Astrocyte (in vitro differentiated cells and primary cell): ENCODE data around the gene SMARCD3. TPM values are rescaled to one million over a fixed set of nuclear protein-coding genes. Genes with fewer than 3 reads are reported as not detected.

ENCODE experiments used
- DNase-seq: peaks from one replicate; pipeline ENCODE4 v3.0.0-alpha.2; 2010; ENCODE audit warnings: low read depth
- FAIRE-seq: peaks from 2 replicates; lab custom pipeline; 2011; peaks lifted over from hg19 to GRCh38; lab: Jason Lieb, UNC
- H2AFZ ChIP-seq: 2 replicates; pipeline ENCODE4 v1.6.0; 2012; ENCODE audit warnings: low read depth, low read length, inconsistent platforms
- H3K27ac ChIP-seq: 2 replicates; pipeline ENCODE4 v1.5.1; 2011; ENCODE audit warnings: low read depth, low read length, inconsistent platforms
- H3K27me3 ChIP-seq: 2 replicates; pipeline ENCODE4 v1.6.0; 2011; ENCODE audit warnings: low read length, inconsistent platforms; ENCODE audit not compliant: insufficient read depth
- H3K36me3 ChIP-seq: 2 replicates; pipeline ENCODE4 v1.5.1; 2011; ENCODE audit warnings: low read length, inconsistent platforms; ENCODE audit not compliant: insufficient read depth
- H3K4me1 ChIP-seq: 2 replicates; pipeline ENCODE4 v1.5.1; 2011; ENCODE audit warnings: low read length, inconsistent platforms; ENCODE audit not compliant: insufficient read depth
- H3K4me2 ChIP-seq: 2 replicates; pipeline ENCODE4 v1.6.0; 2012; ENCODE audit warnings: low read length, inconsistent platforms
- H3K4me3 ChIP-seq: 2 replicates; pipeline ENCODE4 v1.5.1; 2011; ENCODE audit warnings: low read depth, mild to moderate bottlenecking, low read length, inconsistent platforms; ENCODE audit not compliant: insufficient read depth
- H3K79me2 ChIP-seq: 2 replicates; pipeline ENCODE4 v1.6.0; 2012; ENCODE audit warnings: mild to moderate bottlenecking, low read length, inconsistent platforms; ENCODE audit not compliant: insufficient read depth
- H3K9ac ChIP-seq: 2 replicates; pipeline ENCODE4 v1.6.0; 2012; ENCODE audit warnings: mild to moderate bottlenecking, low read length, inconsistent platforms
- H3K9me3 ChIP-seq: 2 replicates; pipeline ENCODE4 v1.5.1; 2012; ENCODE audit warnings: low read depth, mild to moderate bottlenecking, low read length, inconsistent platforms; ENCODE audit not compliant: insufficient read depth
- H4K20me1 ChIP-seq: 2 replicates; pipeline ENCODE4 v1.6.0; 2012; ENCODE audit warnings: low read length, inconsistent platforms; ENCODE audit not compliant: insufficient read depth
- H3K27ac Mint-ChIP-seq: one replicate; pipeline ENCODE4 v1.8.0; 2021; ENCODE audit warnings: mild to moderate bottlenecking, mixed read lengths; ENCODE audit not compliant: unreplicated experiment
- H3K27me3 Mint-ChIP-seq: one replicate; pipeline ENCODE4 v1.8.0; 2021; ENCODE audit warnings: low read depth, mixed read lengths; ENCODE audit not compliant: unreplicated experiment
- H3K36me3 Mint-ChIP-seq: one replicate; pipeline ENCODE4 v1.8.0; 2021; ENCODE audit warnings: low read depth, mixed read lengths; ENCODE audit not compliant: unreplicated experiment
- H3K4me1 Mint-ChIP-seq: one replicate; pipeline ENCODE4 v1.8.0; 2021; ENCODE audit warnings: low read depth, mixed read lengths; ENCODE audit not compliant: unreplicated experiment
- H3K4me3 Mint-ChIP-seq: one replicate; pipeline ENCODE4 v1.8.0; 2021; ENCODE audit warnings: mild to moderate bottlenecking, moderate library complexity, mixed read lengths; ENCODE audit not compliant: unreplicated experiment
- H3K9me3 Mint-ChIP-seq: one replicate; pipeline ENCODE4 v1.8.0; 2021; ENCODE audit warnings: mild to moderate bottlenecking, mixed read lengths; ENCODE audit not compliant: unreplicated experiment
- CTCF ChIP-seq: IDR thresholded peaks from 2 replicates; pipeline ENCODE4 v1.5.1; 2011; ENCODE audit warnings: low read depth, mild to moderate bottlenecking, inconsistent platforms, low read length, moderate library complexity; ENCODE audit not compliant: insufficient read depth
- EZH2 ChIP-seq: IDR thresholded peaks from 2 replicates; pipeline ENCODE4 v1.6.1; 2012; ENCODE audit warnings: mild to moderate bottlenecking, low read length, inconsistent platforms; ENCODE audit not compliant: insufficient read depth
- total RNA-seq: library from RNA; stranded (reverse); gene quantifications from 2 replicates; pipeline ENCODE4 v1.2.1, GENCODE V29; 2021

SMARCD3 gene
- total RNA-seq, 1 donor from 2014 or later, result 47.7 TPM

DNA sequence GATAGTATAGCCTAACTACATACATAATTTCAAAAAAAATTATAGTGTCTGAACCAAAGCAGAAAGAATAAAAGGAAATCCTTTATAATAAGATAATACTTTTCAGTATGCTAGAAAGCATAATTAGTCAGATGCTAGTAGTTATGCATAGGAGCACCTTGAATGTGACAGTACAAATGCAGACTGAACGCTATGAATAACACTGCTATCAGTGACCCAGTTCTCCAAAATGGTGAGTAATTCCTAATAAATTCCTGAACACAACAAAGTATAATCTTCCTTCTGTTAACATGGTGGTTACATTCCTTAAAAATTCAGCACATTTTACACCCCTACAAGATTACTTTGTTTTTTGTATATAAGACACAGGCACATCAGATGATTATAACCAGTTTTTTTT lies 17.4 kb downstream of the SMARCD3 start:
- Mint-ChIP-seq H3K4me1 (peaks cover 22% of the 10 kb centered on the region), H3K4me3 (peak overlapping the region; percentile 96), H3K9me3 (no peaks in the 10 kb centered on the region), H3K36me3 (peaks cover 6% of the 10 kb centered on the region), H3K27me3 (no peaks in the 10 kb centered on the region), H3K27ac (no peak overlapping the region)
- H4K20me1 ChIP-seq, result peaks cover 34% of the 10 kb centered on the region
- H3K27ac ChIP-seq, result no peak overlapping the region
- H3K36me3 ChIP-seq, result peaks cover 6% of the 10 kb centered on the region
- no peaks in the 10 kb centered on the region for H3K9me3 ChIP-seq
- H3K4me1 ChIP-seq, result peaks cover 32% of the 10 kb centered on the region
- H3K4me2 ChIP-seq, result peak overlapping the region; percentile 94
- no peak overlapping the region for H3K4me3 ChIP-seq
- H2AFZ ChIP-seq, result no peak overlapping the region
- no peak for FAIRE-seq
- H3K9ac ChIP-seq, result no peak overlapping the region
- TF ChIP-seq EZH2 (no peak), CTCF (no peak)
- peaks cover 50% of the 10 kb centered on the region for H3K79me2 ChIP-seq
- H3K27me3 ChIP-seq, result no peaks in the 10 kb centered on the region
- no peak for DNase-seq

DNA sequence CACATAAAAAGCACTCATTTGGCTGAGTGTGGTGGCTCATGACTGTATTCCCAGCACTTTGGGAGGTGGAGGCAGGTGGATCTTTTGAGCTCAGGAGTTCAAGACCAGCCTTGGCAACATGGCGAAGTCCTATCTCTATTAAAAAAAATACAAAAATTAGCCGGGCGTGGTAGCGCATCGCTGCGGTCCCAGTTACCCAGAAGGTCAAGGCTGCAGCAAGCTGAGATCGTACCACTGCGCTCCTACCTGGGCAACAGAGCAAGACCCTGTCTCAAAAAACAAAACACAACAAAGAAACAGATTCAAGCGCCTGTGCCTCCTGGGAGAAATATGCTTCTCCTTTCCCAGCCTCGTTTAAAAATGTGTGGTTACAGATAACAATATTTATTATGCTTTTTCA lies 19.2 kb downstream of the SMARCD3 start:
- FAIRE-seq, result no peak
- TF ChIP-seq EZH2, result no peak
- no peak for TF ChIP-seq CTCF
- Histone ChIP-seq H3K36me3 (peaks cover 8% of the 10 kb centered on the region), H3K4me2 (no peak overlapping the region), H3K9me3 (no peaks in the 10 kb centered on the region), H3K79me2 (peaks cover 49% of the 10 kb centered on the region), H3K4me1 (peaks cover 32% of the 10 kb centered on the region), H3K4me3 (no peak overlapping the region), H3K27ac (no peak overlapping the region), H4K20me1 (peaks cover 34% of the 10 kb centered on the region), H3K27me3 (no peaks in the 10 kb centered on the region), H3K9ac (no peak overlapping the region), H2AFZ (no peak overlapping the region)
- Mint-ChIP-seq H3K4me1 (peaks cover 24% of the 10 kb centered on the region), H3K9me3 (no peaks in the 10 kb centered on the region), H3K4me3 (no peak overlapping the region), H3K27me3 (no peaks in the 10 kb centered on the region), H3K27ac (no peak overlapping the region), H3K36me3 (peaks cover 6% of the 10 kb centered on the region)
- DNase-seq, result no peak

- peak overlapping the region; percentile 91 for H3K9ac ChIP-seq
- H3K9me3 ChIP-seq, result no peaks in the 10 kb centered on the region
- H3K9me3 Mint-ChIP-seq, result no peaks in the 10 kb centered on the region
- H3K4me2 ChIP-seq, result peak overlapping the region; percentile 94
- peak overlapping the region; percentile 89 for H3K4me3 ChIP-seq
- no peak for TF ChIP-seq EZH2
- no peak for TF ChIP-seq CTCF
- peak overlapping the region; percentile 97 for H3K4me3 Mint-ChIP-seq
- peaks cover 12% of the 10 kb centered on the region for H3K36me3 ChIP-seq
- H3K36me3 Mint-ChIP-seq, result peaks cover 8% of the 10 kb centered on the region
- no peaks in the 10 kb centered on the region for H3K27me3 ChIP-seq
- H3K27ac ChIP-seq, result peak overlapping the region; percentile 74
- peak overlapping the region; percentile 73 for H3K27ac Mint-ChIP-seq
- DNase-seq, result no peak
- peaks cover 22% of the 10 kb centered on the region for H3K4me1 ChIP-seq
- H2AFZ ChIP-seq, result peak overlapping the region; percentile 95
- H3K79me2 ChIP-seq, result peaks cover 39% of the 10 kb centered on the region
- peaks cover 16% of the 10 kb centered on the region for H3K4me1 Mint-ChIP-seq
- no peaks in the 10 kb centered on the region for H3K27me3 Mint-ChIP-seq
- no peak for FAIRE-seq
- H4K20me1 ChIP-seq, result peaks cover 25% of the 10 kb centered on the region
Measured at GRCh38 chr7:151228024-151228866, 20.2 kb downstream of the SMARCD3 start.
